ENCODE measurements around the gene PLCB4.

GRCh38 chr20:9509246-9509645 is 440.4 kb downstream of the PLCB4 start:
- TF ChIP-seq CTCF (conservative IDR thresholded peaks at IDR 0.05; ENCODE audit: low read length) (no peak), EZH2phosphoT487 (IDR thresholded peaks at IDR 0.05; ENCODE audit: borderline replicate concordance, low read depth, low read length) (no peak)

All from OCI-LY7 (cell line).